Progenitor cell of endocrine pancreas (in vitro differentiated cells): ENCODE results near the gene SLX4IP. TPM values are rescaled to one million over a fixed set of nuclear protein-coding genes. Genes with fewer than 3 reads are reported as not detected.

Experiments used
- DNase-seq: peaks from one replicate; pipeline ENCODE4 v3.0.0; 2021; ENCODE audit warnings: low spot score; ENCODE audit not compliant: unreplicated experiment
- H3K27ac Mint-ChIP-seq: 2 replicates; pipeline ENCODE4 v1.8.0; 2021; ENCODE audit warnings: mild to moderate bottlenecking, moderate library complexity, mixed read lengths
- H3K27me3 Mint-ChIP-seq: 2 replicates; pipeline ENCODE4 v1.8.0; 2021; ENCODE audit warnings: mixed read lengths
- H3K36me3 Mint-ChIP-seq: 2 replicates; pipeline ENCODE4 v1.8.0; 2022; ENCODE audit warnings: mixed read lengths; ENCODE audit not compliant: insufficient read depth
- H3K4me1 Mint-ChIP-seq: 2 replicates; pipeline ENCODE4 v1.8.0; 2021; ENCODE audit warnings: low read depth, mixed read lengths
- H3K4me3 Mint-ChIP-seq: 2 replicates; pipeline ENCODE4 v1.8.0; 2021; ENCODE audit warnings: low read depth, mild to moderate bottlenecking, moderate library complexity, mixed read lengths
- H3K9me3 Mint-ChIP-seq: 2 replicates; pipeline ENCODE4 v1.8.0; 2021; ENCODE audit warnings: low read depth, mixed read lengths
- total RNA-seq: library from RNA; stranded (reverse); gene quantifications from 2 replicates; pipeline ENCODE4 v1.2.1, GENCODE V29; 2021
- TF ChIP-seq, protein P1 (sequence below): fragments of 200-600 bp; sonication (generic); IDR thresholded peaks from one replicate; pipeline ENCODE4 v1.5.0; 2021; ENCODE audit warnings: antibody characterized with exemption, mild to moderate bottlenecking; ENCODE audit not compliant: unreplicated experiment

Gene SLX4IP
- total RNA-seq, 1 donor from 2014 or later = 12.0 TPM

DNA sequence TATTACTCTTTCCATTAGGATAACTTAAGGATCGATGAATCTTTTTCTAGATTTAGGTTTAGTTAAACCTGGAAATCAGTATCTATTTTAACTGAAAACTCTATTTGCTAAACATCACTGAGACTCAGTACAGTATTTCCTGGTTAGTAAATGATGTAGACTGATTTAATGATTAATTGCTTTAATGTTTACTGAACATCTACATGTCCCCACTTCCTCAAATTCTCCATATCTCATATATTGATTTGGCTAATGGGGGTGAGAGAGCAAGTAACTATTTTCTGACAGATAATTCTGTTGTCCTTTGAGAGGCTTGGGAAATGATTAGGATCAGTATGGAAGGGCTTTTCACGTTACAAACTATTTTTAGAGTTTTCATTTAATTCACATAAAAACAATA lies 11.4 kb upstream of the SLX4IP start:
- Mint-ChIP-seq H3K4me3 (no peak overlapping the region), H3K27me3 (no peaks in the 10 kb centered on the region), H3K27ac (peak overlapping the region; percentile 24), H3K9me3 (no peaks in the 10 kb centered on the region), H3K36me3 (peaks cover 5% of the 10 kb centered on the region), H3K4me1 (peaks cover 13% of the 10 kb centered on the region)
- TF ChIP-seq, protein P1, sequence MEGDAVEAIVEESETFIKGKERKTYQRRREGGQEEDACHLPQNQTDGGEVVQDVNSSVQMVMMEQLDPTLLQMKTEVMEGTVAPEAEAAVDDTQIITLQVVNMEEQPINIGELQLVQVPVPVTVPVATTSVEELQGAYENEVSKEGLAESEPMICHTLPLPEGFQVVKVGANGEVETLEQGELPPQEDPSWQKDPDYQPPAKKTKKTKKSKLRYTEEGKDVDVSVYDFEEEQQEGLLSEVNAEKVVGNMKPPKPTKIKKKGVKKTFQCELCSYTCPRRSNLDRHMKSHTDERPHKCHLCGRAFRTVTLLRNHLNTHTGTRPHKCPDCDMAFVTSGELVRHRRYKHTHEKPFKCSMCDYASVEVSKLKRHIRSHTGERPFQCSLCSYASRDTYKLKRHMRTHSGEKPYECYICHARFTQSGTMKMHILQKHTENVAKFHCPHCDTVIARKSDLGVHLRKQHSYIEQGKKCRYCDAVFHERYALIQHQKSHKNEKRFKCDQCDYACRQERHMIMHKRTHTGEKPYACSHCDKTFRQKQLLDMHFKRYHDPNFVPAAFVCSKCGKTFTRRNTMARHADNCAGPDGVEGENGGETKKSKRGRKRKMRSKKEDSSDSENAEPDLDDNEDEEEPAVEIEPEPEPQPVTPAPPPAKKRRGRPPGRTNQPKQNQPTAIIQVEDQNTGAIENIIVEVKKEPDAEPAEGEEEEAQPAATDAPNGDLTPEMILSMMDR = no peak
- DNase-seq = no peak

DNA sequence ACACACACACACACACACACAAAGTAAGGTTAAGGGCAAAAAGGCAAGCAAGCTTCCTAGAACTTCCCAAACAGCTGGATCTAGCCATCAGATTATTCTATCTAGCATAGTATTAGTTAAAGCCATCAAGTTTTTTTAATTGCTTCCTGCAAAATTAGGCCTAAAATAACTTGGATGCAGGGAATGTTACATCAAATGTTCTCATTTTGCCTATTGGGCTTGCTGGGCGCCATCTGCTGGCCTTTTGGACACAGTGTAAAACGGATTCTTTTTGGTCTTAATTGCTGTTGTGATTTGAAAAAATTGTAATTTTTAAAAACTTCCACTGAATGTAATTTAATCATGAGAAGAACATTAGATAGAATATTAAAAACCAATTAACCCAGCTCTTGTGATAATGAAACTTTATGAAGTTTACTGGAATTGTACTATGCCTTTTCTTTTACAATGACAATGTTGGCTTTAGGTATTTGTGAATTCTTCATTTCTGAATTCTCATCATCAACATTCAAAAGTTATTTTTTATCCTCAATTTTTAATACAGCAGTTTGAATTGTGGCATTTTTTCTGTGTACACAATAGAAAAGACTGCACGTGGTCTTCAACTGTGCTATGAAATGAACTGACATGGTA lies 7.9 kb upstream of the SLX4IP start:
- no peak overlapping the region for H3K4me3 Mint-ChIP-seq
- DNase-seq = no peak
- peak overlapping the region; percentile 90 for H3K27ac Mint-ChIP-seq
- TF ChIP-seq, protein P1 = peak; percentile 88
- H3K9me3 Mint-ChIP-seq = no peaks in the 10 kb centered on the region
- H3K36me3 Mint-ChIP-seq = peaks cover 5% of the 10 kb centered on the region
- H3K4me1 Mint-ChIP-seq = peaks cover 22% of the 10 kb centered on the region
- no peaks in the 10 kb centered on the region for H3K27me3 Mint-ChIP-seq

DNA sequence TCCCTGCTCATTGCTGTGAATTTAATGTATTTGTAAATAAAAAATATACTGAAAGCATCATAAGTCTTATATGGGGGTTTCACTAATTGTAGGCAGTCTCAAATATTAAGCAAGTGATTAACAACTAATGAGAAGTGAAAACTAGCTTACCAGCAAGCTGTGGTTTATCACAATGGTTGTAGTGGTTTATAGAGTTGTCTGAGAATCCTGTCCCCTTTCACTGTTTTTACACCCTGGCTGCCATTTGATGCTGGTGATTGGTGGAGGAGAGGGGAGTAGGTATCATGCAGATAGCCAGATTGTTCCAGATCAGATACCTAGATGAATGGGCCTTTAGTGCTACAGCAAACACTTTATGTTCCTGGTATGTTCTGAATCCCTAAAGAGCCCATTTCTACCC lies 7.1 kb upstream of the SLX4IP start:
- H3K9me3 Mint-ChIP-seq = no peaks in the 10 kb centered on the region
- H3K27me3 Mint-ChIP-seq = no peaks in the 10 kb centered on the region
- H3K27ac Mint-ChIP-seq = no peak overlapping the region
- peaks cover 3% of the 10 kb centered on the region for H3K36me3 Mint-ChIP-seq
- no peak for DNase-seq
- TF ChIP-seq, protein P1 = no peak
- H3K4me3 Mint-ChIP-seq = no peak overlapping the region
- H3K4me1 Mint-ChIP-seq = peaks cover 20% of the 10 kb centered on the region

DNA sequence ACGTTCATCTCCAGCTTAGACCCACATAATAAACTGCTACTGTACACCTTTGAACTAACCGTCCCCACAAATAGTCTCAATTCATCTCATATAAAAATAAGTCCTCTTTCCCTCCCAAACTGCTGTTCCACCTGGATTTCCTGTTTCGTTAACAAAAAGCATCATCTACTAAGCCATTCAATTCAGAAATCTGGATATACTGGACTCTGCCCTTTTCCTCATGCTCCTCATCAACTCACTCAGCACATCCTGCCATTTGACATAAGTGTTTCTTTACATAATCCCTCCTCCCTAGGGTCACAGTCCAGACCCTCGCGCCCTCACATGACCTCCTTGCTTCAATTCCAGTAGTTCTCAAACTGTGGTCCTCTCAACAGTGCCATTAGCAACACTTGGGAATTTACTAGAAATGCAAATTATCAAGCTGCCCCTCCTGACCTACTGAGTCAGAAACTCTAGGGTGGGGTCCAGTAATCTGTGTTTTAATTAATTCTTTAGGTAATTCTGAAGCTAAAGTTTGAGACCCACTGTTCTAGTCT lies 5.6 kb upstream of the SLX4IP start:
- Mint-ChIP-seq H3K4me1 (peaks cover 16% of the 10 kb centered on the region), H3K27me3 (no peaks in the 10 kb centered on the region), H3K36me3 (no peaks in the 10 kb centered on the region), H3K4me3 (no peak overlapping the region), H3K27ac (peak overlapping the region; percentile 38), H3K9me3 (no peaks in the 10 kb centered on the region)
- DNase-seq = no peak
- TF ChIP-seq, protein P1 = no peak

DNA sequence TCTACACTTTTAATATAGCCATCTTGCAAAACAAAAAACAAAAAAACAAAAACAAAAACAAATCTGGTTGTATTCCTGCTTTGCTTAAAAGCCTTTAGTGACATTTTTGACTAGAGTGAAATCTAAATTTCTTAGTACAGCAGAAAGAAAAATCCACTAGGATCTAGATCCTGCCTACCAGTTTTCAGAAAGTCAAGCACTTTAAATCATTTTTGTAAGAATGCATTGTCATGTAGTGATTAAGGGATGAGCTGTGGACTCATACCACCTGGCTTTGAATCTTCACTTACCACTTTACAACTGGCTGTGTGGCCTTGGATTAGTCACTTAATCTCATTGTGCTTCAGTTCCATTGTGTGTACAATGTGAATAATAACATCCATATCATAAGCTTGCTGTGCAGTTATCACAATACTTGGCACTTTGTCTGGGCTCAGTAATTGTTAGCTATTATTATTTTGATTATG lies 5.1 kb upstream of the SLX4IP start:
- Mint-ChIP-seq H3K4me3 (no peak overlapping the region), H3K4me1 (peaks cover 16% of the 10 kb centered on the region), H3K27me3 (no peaks in the 10 kb centered on the region), H3K36me3 (no peaks in the 10 kb centered on the region), H3K27ac (no peak overlapping the region), H3K9me3 (no peaks in the 10 kb centered on the region)
- DNase-seq = no peak
- TF ChIP-seq, protein P1 = no peak
